CD4-positive, alpha-beta T cell treated with Interleukin-10 for 1 hour (primary cell): ENCODE data around the gene ZNF132.
"Not testable (repeated sequence)": the region's sequence is repeated elsewhere in the genome, so short reads cannot be mapped to it uniquely, and the experiment has no call there.

Experiments used
- DNase-seq: peaks from one replicate; pipeline ENCODE4 v3.0.0-alpha.2; 2020

The ZNF132 gene

DNA sequence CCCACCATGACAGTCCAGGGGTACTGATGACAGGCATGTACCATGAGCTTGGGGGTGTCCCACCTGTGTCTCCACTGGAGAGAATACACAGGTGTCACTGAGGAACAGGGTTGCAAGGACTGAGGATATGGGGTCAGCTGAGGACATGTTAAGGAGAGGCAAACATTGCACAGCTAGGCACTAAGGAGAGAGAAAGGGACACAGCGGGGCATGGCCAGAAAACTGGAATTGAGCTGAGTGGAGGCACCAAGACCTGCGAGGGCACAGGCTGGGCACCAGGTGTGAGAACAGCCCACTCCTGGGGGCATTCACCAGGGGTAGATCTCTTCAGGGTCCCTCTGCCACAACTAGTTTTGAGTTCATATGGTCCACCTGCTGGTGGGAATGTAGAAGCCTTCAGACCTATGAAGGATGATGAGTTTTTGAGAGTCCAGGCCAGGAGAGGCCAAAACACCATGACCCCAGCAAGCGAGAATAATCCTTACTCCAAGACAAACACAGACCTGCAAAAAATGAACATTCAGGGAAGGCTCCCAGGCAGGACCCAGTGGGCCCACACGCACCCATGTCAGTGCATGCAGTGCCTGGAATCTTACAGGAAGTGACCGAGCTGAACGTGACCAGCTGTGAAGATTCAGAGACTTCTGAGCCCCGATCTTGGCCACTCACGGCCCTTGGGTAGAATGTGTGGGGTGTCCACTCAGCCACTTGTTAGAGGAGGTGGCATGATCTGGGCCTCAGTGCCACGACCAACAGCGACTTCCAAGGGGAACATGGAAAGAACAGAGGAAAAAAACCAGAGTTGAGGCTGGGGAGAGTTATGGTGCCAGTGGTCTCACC is 32.9 kb downstream of the ZNF132 start:
- DNase-seq = no peak

DNA sequence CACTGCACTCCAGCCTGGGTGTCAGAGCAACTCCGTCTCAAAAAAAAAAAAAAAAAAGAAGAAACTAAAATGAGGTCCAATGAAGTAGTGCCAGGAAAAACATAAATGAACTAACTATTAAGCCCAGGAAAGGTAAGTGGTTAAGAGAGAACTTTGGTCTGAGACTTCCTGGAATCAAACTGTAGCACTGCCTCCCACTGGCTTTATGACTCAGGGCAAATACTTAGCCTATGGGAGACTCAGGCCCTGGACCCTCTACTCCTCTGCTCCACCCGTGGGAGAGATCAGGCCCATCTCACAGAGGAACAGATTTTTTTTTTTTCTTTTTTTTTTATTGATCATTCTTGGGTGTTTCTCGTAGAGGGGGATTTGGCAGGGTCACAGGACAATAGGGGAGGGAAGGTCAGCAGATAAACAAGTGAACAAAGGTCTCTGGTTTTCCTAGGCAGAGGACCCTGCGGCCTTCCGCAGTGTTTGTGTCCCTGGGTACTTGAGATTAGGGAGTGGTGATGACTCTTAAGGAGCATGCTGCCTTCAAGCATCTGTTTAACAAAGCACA is 36.0 kb downstream of the ZNF132 start:
- not testable (repeated sequence) for DNase-seq

DNA sequence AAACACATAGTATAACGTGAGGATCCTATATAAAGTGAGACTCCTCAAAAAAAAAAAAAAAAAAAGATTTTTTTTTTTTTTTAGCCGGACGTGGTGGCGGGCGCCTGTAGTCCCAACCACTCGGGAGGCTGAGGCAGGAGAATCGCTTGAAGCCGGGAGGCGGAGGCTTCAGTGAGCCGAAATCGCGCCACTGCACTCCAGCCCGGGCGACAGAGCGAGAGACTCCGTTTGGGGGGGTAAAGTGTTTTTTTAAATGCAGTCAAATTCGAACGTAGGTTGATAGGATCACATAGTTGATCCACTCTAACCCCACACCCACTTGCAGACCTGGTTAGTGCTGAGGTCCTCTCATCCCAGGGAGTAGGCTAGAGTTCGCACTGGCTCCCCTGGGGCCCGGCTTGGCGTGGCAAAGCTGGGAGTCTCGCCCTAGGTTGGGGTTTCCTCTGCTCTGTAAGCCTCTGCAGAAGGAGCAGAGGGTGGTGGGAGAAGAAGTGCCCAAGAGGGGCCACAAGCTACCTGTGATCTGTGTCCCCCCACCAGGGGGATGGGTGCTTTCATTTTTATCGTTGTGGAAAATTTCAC is 38.0 kb downstream of the ZNF132 start:
- no peak for DNase-seq

DNA sequence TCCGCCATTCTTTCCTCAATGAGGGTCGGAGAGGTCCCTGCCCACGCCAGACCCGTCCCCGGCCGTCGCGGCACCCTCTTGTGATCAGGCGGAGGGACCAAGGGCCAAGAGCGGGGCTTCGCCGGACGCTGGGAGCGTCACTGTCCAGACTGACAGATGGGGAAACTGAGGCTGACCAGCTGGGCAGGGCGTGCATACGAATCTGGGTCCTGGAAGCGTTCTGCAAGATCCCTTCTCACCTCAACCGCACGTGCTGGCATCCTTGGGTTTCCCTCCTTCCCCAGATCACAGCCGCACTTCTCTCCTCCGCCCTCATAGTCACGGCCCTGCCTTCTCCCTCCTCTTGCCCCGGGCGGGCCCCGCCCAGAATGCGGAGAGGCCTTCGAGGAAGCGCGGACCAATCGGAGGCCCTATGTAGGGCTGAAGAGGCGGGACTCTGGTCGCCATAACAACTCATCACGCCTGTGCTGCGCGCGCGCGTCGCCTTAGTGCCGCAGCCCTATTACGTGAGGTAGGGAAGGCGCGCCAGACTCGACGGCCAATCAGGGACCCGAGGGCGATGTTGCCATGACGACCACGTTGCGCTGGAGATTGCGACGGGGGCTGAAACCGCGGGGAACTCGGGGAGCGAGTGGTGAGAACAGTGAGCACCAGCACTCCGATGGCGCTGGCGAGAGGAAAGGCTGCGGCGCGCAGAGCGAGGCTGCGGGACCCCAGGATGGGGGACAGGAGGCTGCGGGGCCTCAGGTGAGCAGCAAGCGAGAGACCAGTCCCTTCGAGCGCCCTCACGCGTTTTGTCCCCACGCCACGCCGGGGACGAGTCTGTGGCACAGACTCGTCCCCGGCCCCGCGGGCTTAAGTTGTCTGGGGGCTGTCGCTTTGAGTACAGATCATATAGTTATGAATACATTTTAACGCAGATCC is 38.8 kb downstream of the ZNF132 start:
- peak; percentile 100 for DNase-seq

DNA sequence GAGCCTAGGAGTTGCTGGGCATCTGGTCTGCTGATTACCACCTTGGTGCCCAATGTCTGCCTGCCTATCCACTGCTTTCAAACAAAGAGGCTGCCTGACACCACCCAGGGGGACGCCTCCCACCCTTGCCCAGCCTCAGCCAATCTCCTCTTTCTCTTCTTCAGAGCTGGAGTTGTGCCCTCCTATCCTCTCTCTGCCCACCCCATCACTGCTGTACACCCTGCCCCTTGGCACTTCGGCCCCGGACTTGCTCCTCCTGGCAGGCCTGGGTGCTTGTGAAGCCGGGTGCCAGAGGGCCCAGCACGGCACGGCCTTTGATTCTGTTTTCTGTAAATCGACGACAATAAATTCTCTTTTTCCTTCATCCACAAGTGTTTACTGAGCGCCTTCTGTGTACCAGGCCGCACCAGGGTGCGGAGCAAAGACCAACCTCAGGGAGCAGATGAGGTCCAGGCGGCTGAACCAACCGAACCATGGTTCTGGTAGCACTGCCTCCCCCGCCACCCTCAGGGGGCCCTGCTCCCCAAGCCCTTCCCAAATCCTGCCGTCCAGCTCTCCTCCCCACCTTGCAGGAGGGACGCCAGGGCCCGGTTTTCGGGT is 39.5 kb downstream of the ZNF132 start:
- no peak for DNase-seq

DNA sequence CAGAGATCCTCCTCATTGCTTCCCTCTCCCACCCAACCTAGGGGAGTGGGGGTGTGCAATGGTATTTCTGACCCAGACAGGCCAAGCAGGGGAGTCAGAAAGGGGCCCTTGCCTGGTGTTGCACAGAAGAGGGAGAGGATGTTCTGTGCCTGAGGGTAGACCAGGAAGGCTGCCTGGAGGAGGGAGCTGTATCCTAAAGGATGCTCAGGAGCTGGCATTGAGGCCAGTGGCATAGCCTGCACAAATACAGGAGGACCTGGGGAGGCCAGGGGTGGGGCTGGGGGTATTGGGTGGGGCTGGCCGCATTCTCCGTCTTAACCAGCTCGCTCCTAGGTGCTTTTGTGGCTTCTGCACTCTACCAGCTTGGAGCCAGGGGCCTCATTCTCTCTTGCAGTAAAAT is 40.0 kb downstream of the ZNF132 start:
- no peak for DNase-seq

DNA sequence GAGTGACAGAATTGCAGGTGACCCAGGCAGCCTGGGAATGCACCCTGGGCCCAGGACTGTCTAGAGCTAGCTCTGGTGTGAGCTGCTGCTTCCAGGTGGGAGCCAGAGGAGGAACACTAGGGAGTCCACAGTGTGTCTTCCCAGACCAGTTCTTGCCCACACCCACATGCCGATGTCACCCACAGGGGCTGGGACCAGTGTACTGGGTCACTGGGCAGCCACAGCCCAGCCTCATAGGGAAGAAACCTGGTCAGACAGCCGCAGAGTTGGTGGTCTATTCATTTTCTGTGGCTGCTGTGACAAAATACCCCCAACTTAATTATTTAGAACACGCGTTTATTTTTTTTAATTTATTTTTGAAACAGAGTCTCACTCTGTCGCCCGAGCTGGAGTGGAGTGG is 41.4 kb downstream of the ZNF132 start:
- no peak for DNase-seq

DNA sequence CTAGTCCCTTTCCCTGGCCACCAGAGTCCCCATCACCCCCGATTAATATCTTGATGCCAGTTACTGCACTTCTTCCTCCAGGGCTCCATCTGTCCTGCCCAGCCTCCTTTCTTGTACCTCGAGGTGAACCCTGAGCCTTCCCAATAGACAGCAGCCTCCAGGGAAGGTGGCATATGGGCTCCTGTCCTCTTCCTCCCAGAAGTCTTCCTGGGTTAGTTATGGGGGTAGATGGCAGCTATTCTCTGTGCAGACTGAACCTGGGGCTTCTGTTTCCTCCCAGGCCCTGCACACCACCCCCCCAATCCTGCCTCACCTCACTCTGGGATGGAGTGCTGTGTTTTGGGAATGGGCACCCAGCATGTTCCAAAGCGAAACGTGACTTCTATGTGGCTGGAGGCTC is 41.9 kb downstream of the ZNF132 start:
- DNase-seq = no peak

DNA sequence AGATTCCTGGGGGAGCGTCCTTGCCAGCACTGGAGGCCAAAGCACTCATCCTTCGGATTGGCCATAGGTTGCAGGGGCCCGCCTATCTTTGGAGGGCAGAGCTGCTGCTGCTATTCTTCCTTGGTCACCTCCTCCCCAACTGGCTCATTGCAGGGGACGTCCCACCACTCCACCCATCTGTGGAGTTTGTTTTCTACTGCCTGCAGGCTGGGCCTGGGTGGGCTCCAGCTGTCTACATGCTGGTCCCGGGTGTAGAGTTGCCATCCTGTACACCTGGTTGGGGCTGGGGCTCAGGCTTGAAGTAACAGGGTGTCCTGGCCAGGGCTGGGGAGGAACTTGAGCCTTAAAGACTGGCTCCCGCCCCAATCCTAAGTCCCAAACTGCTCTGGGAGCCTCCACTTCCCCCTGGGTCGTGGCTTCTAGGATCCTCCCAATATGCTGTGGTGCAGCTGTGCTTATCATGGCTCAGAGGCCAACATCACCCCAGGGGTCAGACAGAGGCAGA is 42.4 kb downstream of the ZNF132 start:
- DNase-seq = no peak

DNA sequence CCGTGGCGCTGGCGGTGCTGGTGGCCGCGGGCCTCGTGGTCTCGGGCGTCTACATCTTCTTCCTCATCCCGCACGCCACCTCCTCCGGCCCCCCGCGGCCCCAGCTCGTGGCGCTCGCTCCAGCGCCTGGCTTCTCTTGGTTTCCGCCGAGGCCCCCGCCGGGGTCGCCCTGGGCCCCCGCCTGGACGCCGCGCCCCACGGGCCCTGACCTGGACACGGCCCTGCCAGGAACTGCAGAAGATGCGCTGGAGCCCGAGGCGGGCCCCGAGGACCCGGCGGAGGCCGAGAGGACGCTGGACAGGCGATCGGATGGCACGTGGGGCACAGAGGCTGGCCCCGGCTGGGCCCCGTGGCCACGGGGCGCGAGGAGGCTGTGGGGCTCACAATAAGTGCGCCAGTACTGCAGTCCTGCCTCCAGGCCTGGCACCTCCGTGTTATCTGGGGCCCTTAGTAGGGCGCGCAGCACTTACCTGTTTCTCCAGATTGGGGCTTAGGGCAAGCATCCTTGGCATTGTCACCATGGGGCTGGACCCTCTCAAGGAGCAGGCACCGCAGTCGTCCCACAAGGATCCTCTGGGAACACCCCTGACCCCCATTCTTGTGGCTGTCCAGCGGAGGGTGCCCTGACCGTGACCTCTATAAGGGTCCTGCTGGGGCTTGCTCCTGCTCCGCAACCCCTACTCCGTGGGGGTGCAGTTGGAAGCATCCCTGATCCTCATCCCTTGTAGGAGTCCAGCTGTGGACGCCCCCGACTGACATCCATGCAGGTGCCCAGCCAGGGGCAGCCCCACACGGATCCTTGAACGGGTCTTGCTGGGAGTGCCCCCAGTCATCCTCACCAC is 43.0 kb downstream of the ZNF132 start:
- DNase-seq = no peak

DNA sequence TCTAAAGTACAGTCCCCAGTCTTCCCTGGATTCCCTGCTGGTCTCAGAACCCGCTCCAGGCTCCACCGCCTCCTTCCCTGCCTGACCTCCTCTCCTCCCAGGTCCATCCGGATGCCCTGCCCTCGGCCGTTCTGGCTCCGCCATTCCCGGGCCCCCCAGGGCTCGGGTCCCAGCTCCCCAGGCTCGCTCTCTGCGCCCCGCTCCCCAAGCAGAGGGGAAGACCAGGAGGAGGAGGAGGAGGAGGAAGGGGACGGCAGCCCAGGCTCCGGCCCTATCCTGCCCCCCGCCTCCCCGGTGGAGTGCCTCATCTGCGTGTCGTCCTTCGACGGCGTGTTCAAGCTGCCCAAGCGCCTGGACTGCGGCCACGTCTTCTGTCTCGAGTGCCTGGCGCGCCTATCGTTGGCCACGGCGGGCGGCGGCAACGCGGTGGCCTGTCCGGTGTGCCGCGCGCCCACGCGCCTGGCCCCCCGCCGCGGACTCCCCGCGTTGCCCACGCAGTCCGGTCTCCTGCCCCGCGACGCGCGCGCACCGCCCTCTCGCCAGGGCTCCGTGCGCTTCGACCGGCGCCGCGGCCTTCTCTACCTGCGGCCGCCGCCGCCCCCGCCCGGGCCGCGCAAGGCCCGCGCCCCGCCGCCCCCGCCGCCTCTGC is 43.9 kb downstream of the ZNF132 start:
- no peak for DNase-seq

DNA sequence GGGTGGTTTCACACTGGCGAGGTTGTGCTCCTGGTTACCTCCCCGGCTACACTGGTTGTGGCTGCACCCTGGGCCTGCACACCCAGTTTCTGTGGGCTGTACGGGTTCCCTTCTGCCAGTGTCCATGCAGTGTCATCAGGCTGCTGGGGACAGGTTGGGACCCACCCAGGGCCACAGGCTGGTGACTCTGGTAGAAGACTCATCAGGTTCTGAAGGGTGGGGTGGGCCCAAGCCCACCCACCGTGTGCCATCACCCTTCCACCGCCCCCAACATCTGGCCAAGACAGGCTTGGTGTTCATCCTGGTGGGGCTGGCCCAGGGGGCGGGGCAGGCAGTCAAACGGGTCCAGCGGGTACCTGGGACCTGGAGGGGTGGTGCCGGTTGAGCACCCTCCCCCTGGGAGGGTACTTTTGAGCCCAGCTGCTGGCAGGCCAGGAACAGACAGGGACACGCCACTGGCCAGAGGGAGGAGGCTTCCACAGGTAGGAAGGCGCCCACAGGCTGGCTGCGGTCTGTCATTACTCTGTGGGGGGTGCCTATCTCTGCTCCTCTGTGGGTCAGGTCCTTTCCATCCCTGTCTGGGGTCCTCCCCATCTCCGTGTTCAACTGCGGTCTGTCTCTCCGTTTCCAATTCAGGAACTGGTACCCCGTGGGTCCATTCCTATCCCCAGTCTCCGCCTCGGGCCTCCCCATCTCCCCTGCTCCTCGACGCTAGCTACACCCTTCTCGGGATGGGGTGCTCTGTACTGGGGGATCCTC is 44.6 kb downstream of the ZNF132 start, which contains the start of gene RNF225:
RNF225 (plus strand) TSS at position 437 of the 759 bp plus-strand sequence. CDS start 434 bp downstream, outside the sequence.
- DNase-seq = no peak

DNA sequence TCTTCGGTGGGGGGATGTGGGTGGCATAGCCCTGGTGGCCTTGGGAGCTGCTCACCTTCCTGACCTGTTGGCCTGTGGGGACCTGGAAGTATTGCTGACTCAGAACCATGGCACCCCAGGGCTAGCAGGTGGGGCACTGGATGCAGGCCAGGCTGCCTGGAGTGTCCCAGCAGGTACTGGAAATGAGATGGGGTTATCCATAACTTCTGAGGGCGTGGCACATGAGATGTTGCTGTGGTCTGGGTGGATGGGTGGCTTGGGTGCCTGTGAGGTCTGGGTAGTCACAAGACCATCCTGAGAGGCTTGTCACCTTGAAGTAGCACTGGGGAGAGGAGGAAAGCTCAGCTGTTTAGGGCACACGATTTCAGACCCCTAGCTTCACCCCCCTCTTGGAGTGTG is 45.1 kb downstream of the ZNF132 start:
- DNase-seq = no peak

DNA sequence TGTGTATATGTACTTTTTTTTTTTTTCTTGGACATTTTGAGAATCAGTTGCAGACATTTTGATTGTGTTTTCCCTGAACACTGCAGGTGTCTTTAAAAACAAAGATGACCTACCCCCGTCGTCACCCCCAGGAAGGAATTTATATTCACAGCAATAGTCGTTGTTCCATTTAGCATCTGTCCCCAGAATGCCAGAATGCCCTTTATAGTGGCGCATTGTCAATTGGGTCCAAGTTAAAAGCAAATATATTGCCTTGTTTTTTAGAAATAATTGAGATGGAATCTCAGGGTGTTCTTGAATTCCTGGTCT is 46.3 kb downstream of the ZNF132 start:
- DNase-seq = no peak

DNA sequence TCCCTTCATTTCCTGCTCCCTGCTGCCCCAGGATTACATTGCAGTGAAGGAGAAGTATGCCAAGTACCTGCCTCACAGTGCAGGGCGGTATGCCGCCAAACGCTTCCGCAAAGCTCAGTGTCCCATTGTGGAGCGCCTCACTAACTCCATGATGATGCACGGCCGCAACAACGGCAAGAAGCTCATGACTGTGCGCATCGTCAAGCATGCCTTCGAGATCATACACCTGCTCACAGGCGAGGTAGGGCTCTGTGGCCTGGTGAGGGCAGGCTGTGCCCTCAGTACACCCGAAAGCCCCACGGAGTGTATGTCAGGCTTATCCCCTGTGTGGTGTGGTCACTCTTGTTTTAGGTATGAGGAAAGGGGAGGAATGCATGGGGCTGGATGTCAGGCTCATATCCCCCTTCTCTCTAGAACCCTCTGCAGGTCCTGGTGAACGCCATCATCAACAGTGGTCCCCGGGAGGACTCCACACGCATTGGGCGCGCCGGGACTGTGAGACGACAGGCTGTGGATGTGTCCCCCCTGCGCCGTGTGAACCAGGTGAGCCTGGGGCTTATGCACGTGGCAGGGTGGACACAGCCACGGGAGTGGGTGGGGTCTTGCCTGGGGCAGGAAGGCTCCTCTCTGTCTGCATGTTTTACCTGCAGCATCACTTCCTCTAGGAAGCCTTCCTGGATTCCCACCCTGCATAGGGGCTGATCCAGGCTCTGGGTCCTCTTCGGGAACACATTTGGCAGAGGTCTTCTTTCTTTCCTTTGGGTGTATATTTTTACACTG is 46.8 kb downstream of the ZNF132 start:
- DNase-seq = no peak

DNA sequence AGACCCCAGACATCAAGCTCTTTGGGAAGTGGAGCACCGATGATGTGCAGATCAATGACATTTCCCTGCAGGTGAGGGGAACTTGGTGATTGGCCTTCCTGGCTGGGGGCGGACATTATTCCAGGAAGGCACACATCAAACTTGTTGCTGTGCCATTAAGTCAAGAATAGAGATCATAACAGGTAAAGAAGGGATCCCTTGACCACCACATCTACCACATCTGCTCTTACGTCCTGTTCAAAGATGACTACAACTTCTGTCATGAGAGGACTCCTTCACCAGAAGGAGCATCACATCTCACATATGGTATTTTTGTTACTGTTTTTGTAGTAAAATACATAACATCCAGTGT is 51.8 kb downstream of the ZNF132 start:
- DNase-seq = no peak

DNA sequence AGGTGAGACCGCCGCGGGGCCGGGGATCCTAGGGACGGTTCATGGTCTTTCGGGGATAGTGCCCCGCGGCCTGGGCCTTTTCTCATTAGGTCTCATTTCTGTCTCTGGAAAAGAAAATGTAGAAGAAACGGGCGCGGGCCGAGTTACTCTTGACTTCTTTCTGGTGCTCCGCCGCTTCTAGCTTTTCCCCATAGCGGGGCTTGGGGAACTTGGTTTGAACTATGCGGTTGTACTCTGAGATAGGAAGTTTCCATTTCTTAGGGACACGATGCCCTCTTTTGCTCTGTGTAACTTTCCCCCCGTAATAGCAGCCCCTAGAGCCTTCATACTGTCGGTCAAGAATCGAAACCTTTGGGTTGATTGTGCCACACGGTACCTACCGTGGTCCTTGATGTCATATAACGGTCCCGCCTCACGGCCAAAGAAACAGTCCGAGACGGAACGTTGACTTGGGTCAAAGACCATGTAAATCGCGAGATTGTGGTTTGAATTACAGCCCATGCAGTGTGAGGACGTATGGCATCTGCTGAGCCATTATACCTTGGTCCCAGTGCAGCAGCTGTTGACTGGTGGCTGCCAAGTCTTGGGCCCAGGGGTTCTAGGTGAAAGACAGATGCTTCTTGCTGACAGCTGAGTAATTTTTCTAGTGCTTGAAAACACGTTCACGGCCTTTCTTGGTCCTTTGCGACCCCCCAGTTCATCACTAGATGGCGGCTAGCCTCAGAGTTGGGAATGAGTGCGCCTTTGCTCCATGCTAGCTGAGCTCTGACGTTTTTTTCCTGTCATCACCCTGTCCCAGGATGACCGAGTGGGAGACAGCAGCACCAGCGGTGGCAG is 52.4 kb downstream of the ZNF132 start:
- no peak for DNase-seq

DNA sequence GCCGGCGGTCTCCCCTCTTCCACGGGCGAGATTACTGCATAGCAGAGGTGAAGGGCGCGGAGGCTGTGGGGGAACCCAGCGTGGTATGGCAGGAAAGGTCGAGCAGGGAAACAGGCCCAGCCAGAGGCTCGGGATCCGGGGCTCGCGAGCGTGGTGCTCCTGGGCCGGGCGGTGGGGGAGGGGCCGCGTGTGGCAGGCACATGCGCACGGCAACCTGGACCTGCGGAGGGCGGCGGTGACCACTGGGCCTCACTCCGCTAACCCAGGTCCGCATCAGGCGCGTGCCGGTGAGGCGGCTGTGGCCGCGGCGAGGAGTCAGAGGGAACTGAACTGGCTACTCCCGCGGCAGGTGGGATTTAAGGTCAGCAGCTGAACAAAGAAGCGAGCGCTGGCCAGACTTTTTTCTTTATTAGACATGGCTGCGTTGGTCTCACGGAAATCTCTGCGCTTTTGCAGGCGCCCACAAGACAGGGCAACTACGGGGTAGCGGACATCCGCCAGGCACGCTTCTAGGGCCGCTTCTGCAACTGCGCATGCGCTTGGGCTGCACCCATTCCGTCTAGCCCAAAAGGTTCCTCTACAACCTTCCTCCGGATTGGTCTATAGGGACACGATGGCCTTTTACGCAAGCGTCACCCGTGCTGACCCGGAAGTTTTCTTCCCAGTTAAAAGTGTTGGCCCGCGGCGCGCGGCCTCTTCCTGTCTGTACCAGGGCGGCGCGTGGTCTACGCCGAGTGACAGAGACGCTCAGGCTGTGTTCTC is 53.2 kb downstream of the ZNF132 start, which contains the start of gene RPS5:
RPS5 (plus strand) TSS at position 694 of the 762 bp plus-strand sequence. CDS start 869 bp downstream, outside the sequence.
- peak; percentile 98 for DNase-seq
